LNCaP clone FGC (cell line): Measurements from ENCODE around the gene RBM20.
"Not testable (repeated sequence)": the region's sequence is repeated elsewhere in the genome, so short reads cannot be mapped to it uniquely, and the experiment has no call there.

Experiments used
- DNase-seq: peaks from one replicate; pipeline ENCODE4 v3.0.0-alpha.2; 2011; ENCODE audit warnings: low read depth
- H3K4me3 ChIP-seq: 2 replicates; pipeline ENCODE4 v1.5.1; 2011; ENCODE audit warnings: mild to moderate bottlenecking, low read depth, low read length, control low read depth
- CTCF ChIP-seq: IDR thresholded peaks from 2 replicates; pipeline ENCODE4 v1.5.1; 2012; ENCODE audit warnings: mild to moderate bottlenecking; ENCODE audit not compliant: control insufficient read depth, insufficient read depth; ENCODE audit errors: extremely low read depth

RBM20 gene

GRCh38 chr10:110616493-110617033 lies 27.6 kb upstream of the RBM20 start:
- no peak overlapping the region for H3K4me3 ChIP-seq
- TF ChIP-seq CTCF = no peak
- DNase-seq = no peak

GRCh38 chr10:110617425-110618229 lies 26.5 kb upstream of the RBM20 start:
- DNase-seq = no peak

GRCh38 chr10:110618230-110618610 lies 25.9 kb upstream of the RBM20 start:
- H3K4me3 ChIP-seq = no peak overlapping the region
- DNase-seq = no peak
- no peak for TF ChIP-seq CTCF

More at GRCh38 chr10:110617425-110618229, 26.5 kb upstream of the RBM20 start:
- no peak for TF ChIP-seq CTCF
- no peak overlapping the region for H3K4me3 ChIP-seq

- no peak for DNase-seq
- H3K4me3 ChIP-seq = no peak overlapping the region
- no peak for TF ChIP-seq CTCF
Measured at GRCh38 chr10:110619514-110620397, 24.4 kb upstream of the RBM20 start.

GRCh38 chr10:110620398-110620719 lies 23.8 kb upstream of the RBM20 start:
- TF ChIP-seq CTCF = no peak
- DNase-seq = no peak
- H3K4me3 ChIP-seq = no peak overlapping the region

GRCh38 chr10:110623316-110623715 lies 20.8 kb upstream of the RBM20 start:
- not testable (repeated sequence) for H3K4me3 ChIP-seq, DNase-seq

GRCh38 chr10:110625356-110625894 lies 18.7 kb upstream of the RBM20 start:
- TF ChIP-seq CTCF = no peak
- H3K4me3 ChIP-seq = no peak overlapping the region
- DNase-seq = no peak
